Kidney (tissue), 14 donors: ENCODE measurements around the gene WSB1. TPM values are rescaled to one million over a fixed set of nuclear protein-coding genes. Genes with fewer than 3 reads are reported as not detected.

Experiments used
- DNase-seq, 5 donors: peaks; one replicate each; pipeline ENCODE4 v3.0.0-alpha.2; 2013 to 2020
- FAIRE-seq: peaks from 2 replicates; lab custom pipeline; 2012; peaks lifted over from hg19 to GRCh38; lab: Jason Lieb, UNC
- H3K27ac ChIP-seq, 2 donors: one replicate each; pipeline ENCODE4 v1.7.0; 2013; ENCODE audit warnings: low read depth in 2 of 2, low read length in 2 of 2, inconsistent platforms in 1 of 2
- H3K27me3 ChIP-seq: one replicate; pipeline ENCODE4 v1.7.1; 2013; ENCODE audit warnings: low read length, inconsistent platforms; ENCODE audit not compliant: control insufficient read depth, insufficient read depth
- H3K36me3 ChIP-seq, 3 donors: one replicate each; pipeline versions ENCODE4 v1.7.0 to v1.7.1; 2013; ENCODE audit warnings: low read length in 3 of 3, control low read depth in 1 of 3, inconsistent platforms in 1 of 3; ENCODE audit not compliant: insufficient read depth in 3 of 3, control insufficient read depth in 2 of 3
- H3K4me1 ChIP-seq, 3 donors: one replicate each; pipeline versions ENCODE4 v1.7.0 to v1.7.1; 2013; ENCODE audit warnings: low read length in 3 of 3, inconsistent platforms in 1 of 3, low read depth in 1 of 3; ENCODE audit not compliant: control insufficient read depth in 2 of 3, insufficient read depth in 2 of 3
- H3K4me3 ChIP-seq, 3 donors: one replicate each; pipeline versions ENCODE4 v1.7.0 to v1.8.1; 2013; ENCODE audit warnings: low read length in 3 of 3, control low read depth in 1 of 3, inconsistent platforms in 1 of 3
- H3K9ac ChIP-seq, 3 donors: one replicate each; pipeline versions ENCODE4 v1.7.0 to v1.7.1; 2013; ENCODE audit warnings: low read length in 3 of 3, control low read depth in 1 of 3, inconsistent platforms in 1 of 3
- H3K9me3 ChIP-seq, 3 donors: one replicate each; pipeline versions ENCODE4 v1.7.0 to v1.7.1; 2013; ENCODE audit warnings: low read length in 3 of 3, control low read depth in 1 of 3, inconsistent platforms in 1 of 3; ENCODE audit not compliant: control insufficient read depth in 2 of 3, insufficient read depth in 1 of 3
- intact Hi-C: fragments of 100-400 bp; cut with DNase I; formaldehyde crosslinking; loops from one replicate; pipeline ENCODE4 v1.11.1; 2022
- polyA plus RNA-seq: library from polyadenylated mRNA; stranded (reverse); fragments of 350-450 nt; fragmentation: Illumina TruSeq; extraction: RNeasy Lipid Tissue Mini Kit (QIAGEN cat#74804); gene quantifications from one replicate; pipeline ENCODE4 v1.2.3, GENCODE V29; 2014; ENCODE audit warnings: low read depth, low replicate concordance; ENCODE audit not compliant: insufficient read depth
- total RNA-seq: library from RNA; stranded (reverse); fragmentation: NEBNext Ultra II Directional; extraction: Animal tissue kit (Norgen Biotek cat#: 25700); gene quantifications from one replicate; pipeline ENCODE4 v1.2.1, GENCODE V29; 2021
- TF ChIP-seq, protein P1 (sequence below): IDR thresholded peaks from 3 replicates; pipeline ENCODE4 v1.5.1; 2012; ENCODE audit warnings: mild to moderate bottlenecking, moderate library complexity, borderline replicate concordance; ENCODE audit not compliant: insufficient read depth; ENCODE audit errors: extremely low read depth
- donor health status: control.
- donor health status: control.
- donor health status: control.
- donor health status: control.
- donor health status: control.
- donor health status: DM: yes; HTN: yes; CAD: no.
- donor health status: Normal renal cell carcinoma (clear cell type).

The WSB1 gene
- total and polyA plus RNA-seq, 2 donors from 2014 or later: 59.8 to 195 TPM

DNA sequence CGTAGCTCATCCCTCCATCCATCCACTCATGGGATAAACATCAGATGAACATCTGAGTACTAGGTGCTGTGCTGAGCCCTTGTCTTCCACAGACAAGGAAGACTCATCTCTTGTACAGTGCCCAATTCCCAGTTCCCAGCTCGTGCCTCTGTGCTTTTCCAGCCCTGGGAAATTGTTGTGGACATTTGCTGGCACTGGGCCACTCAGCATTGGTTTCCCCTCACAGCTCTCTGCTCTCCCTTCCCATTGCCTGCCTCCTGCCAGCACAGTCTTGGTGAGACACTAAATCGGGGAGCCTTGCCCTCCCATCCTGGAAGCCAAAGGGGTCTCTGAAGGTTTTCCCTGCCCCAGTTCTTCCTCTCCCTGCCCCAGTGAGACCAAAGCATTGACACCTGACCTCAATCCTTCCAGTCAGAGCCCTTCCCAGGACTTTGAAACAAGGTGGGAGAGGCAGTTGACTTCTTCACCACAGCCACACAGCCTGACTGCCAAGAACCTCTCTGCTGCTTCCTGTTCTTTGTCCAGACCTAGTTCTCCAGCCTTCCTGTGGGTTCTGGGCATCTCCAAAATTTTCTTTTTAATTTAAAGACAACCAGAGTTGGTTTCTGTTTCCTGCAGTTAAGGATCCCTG, 50.2 kb downstream of the WSB1 start:
- no peaks in the 10 kb centered on the region for H3K36me3 ChIP-seq
- no peak for FAIRE-seq
- no peak overlapping the region for H3K27ac ChIP-seq
- H3K9ac ChIP-seq: no peak overlapping the region
- H3K4me3 ChIP-seq: no peak overlapping the region
- no peaks in the 10 kb centered on the region for H3K9me3 ChIP-seq
- TF ChIP-seq, protein P1, sequence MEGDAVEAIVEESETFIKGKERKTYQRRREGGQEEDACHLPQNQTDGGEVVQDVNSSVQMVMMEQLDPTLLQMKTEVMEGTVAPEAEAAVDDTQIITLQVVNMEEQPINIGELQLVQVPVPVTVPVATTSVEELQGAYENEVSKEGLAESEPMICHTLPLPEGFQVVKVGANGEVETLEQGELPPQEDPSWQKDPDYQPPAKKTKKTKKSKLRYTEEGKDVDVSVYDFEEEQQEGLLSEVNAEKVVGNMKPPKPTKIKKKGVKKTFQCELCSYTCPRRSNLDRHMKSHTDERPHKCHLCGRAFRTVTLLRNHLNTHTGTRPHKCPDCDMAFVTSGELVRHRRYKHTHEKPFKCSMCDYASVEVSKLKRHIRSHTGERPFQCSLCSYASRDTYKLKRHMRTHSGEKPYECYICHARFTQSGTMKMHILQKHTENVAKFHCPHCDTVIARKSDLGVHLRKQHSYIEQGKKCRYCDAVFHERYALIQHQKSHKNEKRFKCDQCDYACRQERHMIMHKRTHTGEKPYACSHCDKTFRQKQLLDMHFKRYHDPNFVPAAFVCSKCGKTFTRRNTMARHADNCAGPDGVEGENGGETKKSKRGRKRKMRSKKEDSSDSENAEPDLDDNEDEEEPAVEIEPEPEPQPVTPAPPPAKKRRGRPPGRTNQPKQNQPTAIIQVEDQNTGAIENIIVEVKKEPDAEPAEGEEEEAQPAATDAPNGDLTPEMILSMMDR: no peak
- H3K4me1 ChIP-seq: peaks cover 0 to 4% (median 3%) of the 10 kb centered on the region in 3 donors
- intact Hi-C loops: no loop called here
- DNase-seq: no peak
- H3K27me3 ChIP-seq: no peaks in the 10 kb centered on the region

DNA sequence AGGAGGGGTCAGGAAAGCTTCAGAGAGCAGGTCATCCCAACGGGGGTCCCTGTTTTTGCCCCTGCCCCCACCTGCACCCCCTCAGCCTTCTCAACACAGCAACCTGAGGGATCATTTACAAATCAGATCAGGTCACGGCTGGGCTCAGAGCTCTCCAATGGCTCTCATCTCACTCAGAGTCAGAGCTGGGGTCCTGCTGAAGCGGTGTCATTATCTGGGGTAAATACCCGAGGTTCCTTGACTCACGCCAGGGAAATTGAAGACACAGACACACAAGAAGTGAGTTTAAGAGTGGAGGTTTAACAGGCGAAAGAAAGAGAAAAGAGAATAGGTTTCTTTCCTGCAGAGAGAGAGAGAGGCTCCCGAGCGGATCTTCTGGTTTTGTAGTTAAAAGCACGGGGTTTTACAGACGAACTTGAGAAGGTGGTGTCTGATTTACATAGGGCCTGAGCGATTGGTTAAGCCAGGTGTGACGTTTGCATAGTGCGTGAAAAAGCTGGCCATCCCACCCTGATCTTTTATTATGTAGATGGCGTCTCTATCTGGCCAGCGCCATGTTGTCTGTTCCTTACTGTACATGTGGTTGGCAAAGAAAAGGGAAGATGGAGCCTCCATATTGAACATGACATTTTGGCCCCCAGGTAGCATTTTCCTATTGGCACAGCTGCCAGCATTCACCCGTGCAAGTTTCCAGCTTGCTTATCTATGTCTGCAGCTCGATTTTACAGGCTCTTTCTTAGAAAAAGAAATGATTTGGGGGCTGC, 51.4 kb downstream of the WSB1 start:
- intact Hi-C loops: no loop called here
- TF ChIP-seq, protein P1: no peak
- peak overlapping the region in 1 of 2 donors; percentile 20 for H3K27ac ChIP-seq
- H3K9ac ChIP-seq: peak overlapping the region in 2 of 3 donors; percentile 23 to 59
- H3K9me3 ChIP-seq: no peaks in the 10 kb centered on the region
- H3K36me3 ChIP-seq: no peaks in the 10 kb centered on the region
- H3K4me3 ChIP-seq: peak overlapping the region; percentile 13 to 56 (median 53)
- DNase-seq: peak in 4 of 5 donors; percentile 88 to 95 (median 92)
- H3K27me3 ChIP-seq: no peaks in the 10 kb centered on the region
- H3K4me1 ChIP-seq: peaks cover 0 to 4% (median 3%) of the 10 kb centered on the region in 3 donors
- no peak for FAIRE-seq

DNA sequence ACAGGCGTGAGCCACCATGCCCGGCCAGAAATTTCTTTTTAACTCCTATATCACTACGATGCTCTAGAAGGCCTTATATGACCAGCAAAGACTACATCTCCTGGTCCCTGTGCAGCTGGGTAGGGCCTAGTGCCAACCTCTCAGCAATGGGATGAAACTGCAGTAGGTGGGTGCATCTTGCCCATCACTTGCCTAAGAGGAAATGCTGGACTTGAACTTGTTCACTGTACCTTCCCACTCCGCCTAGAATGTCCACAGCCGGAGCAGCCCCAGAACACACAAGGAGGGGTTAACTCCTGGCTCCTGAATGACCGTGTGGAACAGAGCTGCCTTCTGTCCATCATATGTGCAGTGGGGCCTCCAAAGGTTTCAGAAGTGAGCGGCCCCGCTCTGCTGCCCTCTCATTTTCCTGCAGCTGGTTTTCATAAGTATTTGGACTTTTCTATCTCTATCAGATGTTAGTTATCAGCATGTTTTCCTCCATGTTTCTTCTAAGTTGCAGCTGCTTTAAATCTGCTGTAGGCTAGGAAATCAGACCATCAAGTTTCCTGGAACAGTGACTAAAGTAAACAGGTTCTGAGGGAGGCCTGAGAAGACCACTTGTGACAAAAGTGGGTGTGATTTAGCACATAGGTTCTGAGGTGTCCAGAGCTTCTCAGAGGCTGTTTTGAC, 52.5 kb downstream of the WSB1 start:
- H3K9me3 ChIP-seq: no peaks in the 10 kb centered on the region
- FAIRE-seq (no peak), DNase-seq (peak in 1 of 5 donors; percentile 55)
- no peak overlapping the region for H3K27ac ChIP-seq
- intact Hi-C loops: no loop called here
- H3K4me3 ChIP-seq: no peak overlapping the region
- TF ChIP-seq, protein P1: no peak
- peaks cover 0 to 3% (median 2%) of the 10 kb centered on the region in 3 donors for H3K4me1 ChIP-seq
- no peaks in the 10 kb centered on the region for H3K27me3 ChIP-seq
- no peaks in the 10 kb centered on the region for H3K36me3 ChIP-seq
- H3K9ac ChIP-seq: no peak overlapping the region
